GM19099 (cell line): Measurements from ENCODE around the gene ABCD1.

Source experiments
- POLR2A ChIP-seq: IDR thresholded peaks from 3 replicates; pipeline ENCODE4 v1.6.1; 2011; ENCODE audit warnings: low read depth; ENCODE audit not compliant: insufficient read length; ENCODE audit errors: extremely low read depth

Gene ABCD1

DNA sequence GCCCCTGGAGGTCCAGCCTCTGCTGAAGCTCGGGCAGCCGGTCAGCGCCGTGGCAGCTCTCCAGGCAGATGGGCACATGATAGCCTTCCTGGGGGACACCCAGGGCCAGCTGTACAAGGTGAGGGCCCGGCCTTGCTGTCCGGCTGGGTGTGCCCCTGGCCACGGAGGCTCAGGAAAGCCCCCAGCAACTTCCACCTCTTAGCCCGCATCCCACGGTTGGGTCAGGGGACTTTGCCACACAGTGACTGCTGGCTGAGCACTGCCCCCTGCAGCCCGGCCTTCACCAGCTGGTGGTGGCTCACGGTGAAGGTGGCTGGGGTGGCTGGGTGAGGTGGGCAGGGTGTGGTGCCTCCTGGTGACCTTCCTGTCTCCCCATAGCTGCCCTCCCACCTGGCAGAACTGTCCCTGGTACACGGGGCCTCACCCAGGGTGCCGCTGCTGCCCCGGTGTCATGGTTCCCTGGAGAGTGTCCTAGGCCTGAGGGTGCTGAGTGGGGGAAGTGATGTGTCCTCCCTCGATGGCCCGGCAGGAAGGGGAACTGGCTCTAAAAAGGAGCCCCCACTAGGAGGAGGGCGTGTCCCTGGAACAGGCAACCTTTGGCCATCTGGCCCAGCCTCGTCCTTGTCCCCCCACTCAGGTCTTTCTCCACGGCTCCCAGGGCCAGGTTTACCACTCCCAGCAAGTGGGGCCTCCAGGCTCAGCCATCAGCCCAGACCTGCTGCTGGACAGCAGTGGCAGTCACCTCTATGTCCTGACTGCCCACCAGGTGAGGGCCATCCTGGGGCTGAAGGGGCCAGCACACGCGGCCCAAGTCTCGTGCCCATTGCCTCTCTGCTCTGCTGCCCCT lies 43.9 kb downstream of the ABCD1 start:
- no peak for TF ChIP-seq POLR2A

DNA sequence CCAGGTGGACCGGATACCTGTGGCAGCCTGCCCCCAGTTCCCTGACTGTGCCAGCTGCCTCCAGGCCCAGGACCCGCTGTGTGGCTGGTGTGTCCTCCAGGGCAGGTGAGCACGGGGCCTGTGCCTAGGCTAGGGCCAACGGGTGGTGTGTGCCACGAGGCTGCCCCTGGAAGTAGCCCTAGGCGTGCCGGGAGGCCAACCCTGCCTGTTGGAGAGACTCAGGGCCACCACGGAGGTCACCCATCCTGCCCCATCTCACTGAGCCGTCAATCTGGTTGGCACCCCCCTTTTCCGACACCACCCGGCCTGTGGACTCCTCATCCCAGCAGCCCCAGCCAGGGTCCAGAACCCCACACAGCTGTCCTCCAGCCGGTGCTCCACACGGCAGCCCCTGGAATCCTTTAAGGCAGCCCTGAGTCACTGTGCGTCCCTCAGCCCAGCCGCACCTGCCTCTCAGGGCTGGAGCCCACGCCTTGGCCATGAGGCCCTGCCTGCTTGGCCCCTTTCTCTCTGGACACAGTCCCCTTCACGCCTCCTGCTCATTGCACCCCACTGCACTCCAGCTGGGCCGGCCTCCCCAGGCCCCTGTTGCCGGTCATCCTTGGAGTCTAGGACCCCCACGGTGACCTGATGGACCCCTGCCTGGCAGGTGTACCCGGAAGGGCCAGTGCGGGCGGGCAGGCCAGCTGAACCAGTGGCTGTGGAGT lies 44.7 kb downstream of the ABCD1 start:
- TF ChIP-seq POLR2A: no peak

DNA sequence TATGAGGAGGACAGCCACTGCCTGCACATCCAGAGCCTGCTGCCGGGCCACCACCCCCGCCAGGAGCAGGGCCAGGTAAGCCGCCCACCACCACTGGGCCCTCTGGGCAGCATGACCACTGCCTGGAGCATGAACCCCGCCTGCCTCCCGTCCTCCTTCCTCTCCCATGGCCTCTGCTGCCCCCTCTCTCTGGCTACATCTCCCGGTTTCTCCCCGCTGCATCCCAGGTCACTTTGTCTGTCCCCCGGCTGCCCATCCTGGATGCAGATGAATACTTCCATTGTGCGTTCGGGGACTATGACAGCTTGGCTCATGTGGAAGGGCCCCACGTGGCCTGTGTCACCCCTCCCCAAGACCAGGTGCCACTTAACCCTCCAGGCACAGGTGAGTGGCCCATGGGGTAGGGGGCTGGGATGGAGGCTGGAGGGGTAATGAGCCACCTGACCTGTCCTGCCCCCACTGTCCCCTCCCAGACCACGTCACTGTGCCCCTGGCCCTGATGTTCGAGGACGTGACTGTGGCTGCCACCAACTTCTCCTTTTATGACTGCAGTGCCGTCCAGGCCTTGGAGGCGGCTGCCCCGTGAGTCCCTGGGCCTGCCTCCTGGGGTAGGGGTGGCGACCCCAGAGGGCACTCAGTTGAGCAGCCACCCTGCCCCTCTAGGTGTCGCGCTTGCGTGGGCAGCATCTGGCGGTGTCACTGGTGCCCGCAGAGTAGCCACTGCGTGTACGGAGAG lies 45.4 kb downstream of the ABCD1 start:
- no peak for TF ChIP-seq POLR2A

DNA sequence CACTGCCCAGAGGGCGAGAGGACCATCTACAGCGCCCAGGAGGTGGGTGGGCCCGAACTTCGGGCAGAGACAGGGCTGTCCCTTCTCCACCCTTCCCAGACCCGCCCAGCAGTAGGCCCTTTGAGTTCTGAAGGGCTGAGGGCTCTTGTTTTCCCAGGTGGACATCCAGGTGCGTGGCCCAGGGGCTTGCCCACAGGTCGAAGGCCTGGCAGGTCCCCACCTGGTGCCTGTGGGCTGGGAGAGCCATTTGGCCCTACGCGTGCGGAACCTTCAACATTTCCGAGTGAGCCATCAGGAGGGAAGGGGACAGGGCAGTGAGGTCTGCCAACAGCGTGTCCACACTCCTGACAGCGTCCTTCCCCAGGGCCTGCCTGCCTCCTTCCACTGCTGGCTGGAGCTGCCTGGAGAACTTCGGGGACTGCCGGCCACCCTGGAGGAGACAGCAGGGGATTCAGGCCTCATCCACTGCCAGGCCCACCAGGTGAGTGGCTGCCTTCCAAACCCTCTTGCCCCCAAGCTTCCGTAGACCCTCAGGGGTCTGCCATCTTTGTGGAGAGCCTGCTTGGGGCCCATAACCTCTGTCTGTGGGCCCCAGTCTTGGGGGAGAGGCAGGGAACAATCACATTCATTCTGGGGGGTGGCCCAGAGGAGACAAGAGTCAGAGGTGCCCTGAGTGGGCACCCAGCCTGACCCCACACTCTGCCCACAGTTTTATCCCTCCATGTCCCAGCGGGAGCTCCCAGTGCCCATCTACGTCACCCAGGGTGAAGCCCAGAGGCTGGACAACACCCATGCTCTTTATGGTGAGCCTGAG lies 46.2 kb downstream of the ABCD1 start:
- no peak for TF ChIP-seq POLR2A

DNA sequence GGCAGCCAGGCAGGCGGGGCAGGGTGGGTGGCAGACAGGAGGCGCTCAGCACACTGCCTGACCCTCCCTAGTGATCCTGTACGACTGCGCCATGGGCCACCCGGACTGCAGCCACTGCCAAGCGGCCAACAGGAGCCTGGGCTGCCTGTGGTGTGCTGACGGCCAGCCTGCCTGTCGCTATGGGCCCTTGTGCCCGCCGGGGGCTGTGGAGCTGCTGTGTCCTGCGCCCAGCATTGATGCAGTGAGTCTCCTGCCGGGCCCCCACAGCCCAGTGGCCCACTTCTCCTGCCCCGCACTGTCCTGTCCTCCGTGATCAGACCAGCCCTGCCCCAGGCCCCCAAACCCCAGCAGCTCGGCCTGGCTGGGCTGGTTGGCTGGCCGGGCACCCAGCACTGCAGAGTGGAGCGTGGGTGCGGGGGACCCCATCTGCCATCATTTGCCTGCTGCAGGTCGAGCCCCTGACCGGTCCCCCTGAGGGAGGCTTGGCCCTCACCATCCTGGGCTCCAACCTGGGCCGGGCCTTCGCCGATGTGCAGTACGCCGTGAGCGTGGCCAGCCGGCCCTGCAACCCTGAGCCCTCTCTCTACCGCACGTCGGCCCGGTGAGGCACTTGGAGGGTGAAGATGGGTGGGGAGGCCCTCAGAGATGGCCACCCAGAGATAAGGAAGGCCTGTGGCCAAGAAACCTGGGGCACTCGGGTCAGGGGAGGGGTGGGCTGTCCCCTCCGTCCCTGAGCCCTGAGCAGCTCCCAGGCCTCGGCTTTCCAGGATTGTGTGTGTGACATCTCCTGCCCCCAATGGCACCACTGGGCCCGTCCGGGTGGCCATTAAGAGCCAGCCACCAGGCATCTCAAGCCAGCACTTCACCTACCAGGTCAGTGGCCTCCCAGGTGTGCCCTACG lies 47.0 kb downstream of the ABCD1 start:
- TF ChIP-seq POLR2A: no peak

DNA sequence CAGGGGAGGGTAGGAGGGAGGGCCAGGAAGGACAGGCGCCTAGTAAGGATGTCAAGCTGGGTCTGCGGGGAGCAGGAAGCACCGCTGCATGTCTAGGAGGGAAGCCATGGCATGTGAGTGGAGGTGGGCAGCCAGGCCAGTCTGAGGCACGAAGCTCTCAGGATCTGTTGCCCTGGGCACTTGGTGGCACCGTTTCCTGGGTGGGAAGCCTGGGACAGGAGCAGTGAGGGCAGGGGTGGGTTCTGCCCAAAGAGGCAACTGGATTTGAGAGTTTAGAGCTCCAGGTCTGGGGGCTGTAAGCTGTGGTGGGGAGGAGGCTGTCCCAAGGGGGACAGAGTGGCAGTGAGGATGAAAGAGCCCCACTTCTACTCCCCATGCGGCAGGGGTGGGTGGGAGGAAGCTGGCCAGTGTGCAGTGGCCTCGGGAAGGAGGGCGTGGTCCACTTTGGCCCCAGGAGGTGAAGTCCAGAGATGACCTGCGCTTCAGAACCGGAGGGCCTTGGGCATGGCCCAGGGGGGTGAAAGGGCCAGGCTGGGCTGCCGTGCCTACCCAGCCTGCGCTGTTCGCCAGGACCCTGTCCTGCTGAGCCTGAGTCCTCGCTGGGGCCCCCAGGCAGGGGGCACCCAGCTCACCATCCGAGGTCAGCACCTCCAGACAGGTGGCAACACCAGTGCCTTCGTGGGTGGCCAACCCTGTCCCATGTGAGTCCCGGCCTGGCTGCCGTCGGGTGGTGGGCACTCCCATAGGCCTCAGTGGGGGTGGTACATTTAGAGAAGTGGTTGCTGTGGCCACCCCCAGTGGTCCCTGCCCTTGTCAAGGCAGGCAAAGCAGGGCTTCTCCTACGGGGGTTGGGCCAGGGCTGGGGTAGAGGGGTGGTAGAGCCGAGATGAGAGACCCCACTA lies 47.9 kb downstream of the ABCD1 start:
- no peak for TF ChIP-seq POLR2A

DNA sequence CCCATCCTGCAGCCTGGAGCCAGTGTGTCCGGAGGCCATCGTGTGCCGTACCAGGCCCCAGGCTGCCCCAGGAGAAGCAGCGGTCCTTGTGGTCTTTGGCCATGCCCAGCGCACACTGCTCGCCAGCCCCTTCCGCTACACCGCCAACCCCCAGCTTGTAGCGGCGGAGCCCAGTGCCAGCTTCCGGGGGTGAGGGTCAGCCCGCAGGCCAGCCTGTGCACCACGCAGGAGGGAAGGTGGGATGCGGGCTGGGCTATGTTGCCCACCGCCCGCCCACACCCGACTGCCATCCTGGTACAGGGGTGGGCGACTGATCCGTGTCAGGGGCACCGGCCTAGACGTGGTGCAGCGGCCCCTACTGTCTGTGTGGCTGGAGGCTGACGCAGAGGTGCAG lies 48.6 kb downstream of the ABCD1 start:
- no peak for TF ChIP-seq POLR2A

DNA sequence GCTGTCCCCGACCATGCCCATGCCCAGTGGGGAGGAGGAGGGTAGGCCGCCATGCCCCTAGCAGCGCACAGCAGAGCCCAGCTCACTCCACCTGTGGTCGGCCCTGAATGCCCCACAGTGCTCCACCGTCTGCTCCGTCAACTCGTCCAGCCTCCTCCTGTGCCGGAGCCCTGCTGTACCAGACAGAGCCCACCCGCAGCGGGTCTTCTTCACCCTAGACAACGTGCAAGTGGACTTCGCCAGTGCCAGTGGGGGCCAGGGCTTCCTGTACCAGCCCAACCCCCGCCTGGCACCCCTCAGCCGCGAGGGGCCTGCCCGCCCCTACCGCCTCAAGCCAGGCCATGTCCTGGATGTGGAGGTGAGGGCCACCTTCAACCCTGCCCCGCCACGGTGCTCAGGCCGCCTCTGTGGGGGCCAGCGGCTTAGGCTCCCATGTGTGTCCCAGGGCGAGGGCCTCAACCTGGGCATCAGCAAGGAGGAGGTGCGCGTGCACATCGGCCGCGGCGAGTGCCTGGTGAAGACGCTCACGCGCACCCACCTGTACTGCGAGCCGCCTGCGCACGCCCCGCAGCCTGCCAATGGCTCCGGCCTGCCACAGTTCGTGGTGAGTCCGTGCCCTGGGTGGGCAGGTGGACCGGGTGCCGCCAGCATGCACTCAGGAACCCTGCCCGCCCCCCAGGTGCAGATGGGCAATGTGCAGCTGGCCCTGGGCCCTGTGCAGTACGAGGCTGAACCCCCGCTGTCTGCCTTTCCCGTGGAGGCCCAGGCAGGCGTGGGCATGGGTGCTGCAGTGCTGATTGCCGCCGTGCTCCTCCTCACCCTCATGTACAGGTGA lies 49.3 kb downstream of the ABCD1 start:
- TF ChIP-seq POLR2A: no peak

DNA sequence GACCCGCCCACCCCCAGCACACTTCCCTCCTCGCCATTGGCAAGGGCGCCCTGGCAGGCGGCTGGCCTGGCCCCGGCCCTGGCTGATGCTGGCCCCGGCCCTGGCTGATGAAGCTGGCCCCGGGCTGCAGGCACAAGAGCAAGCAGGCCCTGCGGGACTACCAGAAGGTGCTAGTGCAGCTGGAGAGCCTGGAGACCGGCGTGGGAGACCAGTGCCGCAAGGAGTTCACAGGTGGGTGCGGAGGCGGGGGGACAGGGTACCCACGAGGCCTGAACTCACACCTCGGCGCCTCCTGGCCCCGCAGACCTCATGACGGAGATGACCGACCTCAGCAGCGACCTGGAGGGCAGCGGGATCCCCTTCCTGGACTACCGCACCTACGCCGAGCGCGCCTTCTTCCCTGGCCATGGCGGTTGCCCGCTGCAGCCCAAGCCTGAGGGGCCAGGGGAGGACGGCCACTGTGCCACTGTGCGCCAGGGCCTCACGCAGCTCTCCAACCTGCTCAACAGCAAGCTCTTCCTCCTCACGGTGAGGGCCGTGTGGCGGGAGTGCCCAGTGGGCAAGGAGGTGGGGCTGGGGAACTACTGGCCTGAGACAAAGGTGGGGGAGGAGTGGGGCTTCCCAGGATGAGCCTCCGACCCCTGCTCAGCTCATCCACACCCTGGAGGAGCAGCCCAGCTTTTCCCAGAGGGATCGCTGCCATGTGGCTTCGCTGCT lies 50.1 kb downstream of the ABCD1 start:
- no peak for TF ChIP-seq POLR2A

DNA sequence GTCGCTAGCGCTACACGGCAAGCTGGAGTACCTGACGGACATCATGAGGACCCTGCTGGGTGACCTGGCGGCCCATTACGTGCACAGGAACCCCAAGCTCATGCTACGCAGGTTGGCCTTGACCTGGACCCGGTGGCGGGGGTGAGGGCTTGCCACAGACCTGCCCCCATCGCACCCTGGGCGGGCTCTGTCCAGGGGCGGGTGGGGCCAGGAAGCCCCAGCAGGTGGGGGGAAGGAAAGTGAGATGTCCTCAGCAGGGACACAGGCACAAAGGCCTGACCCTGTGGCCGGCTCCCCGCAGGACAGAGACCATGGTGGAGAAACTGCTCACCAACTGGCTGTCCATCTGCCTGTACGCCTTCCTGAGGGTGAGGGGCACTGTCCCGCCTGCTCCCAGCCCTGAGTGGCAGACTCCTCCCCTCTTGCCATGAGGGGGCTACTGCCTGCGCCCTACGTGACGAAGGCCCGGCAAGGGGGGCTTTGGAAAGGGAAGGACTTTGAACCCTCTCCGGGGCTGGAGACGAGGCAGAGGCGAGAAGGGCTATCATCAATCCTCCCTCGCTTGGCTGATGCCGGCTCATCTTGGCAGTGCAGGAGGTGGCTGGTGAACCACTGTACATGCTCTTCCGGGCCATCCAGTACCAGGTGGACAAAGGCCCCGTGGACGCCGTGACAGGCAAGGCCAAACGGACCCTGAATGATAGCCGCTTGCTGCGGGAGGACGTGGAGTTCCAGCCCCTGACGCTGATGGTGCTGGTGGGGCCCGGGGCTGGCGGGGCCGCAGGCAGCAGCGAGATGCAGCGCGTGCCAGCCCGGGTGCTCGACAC lies 50.9 kb downstream of the ABCD1 start:
- no peak for TF ChIP-seq POLR2A
